Transverse colon (tissue), 4 donors: Measurements from ENCODE around the gene RIMBP3C. TPM values are rescaled to one million over a fixed set of nuclear protein-coding genes. Genes with fewer than 3 reads are reported as not detected.
"Not testable (repeated sequence)": the region's sequence is repeated elsewhere in the genome, so short reads cannot be mapped to it uniquely, and the experiment has no call there.

Source experiments
- DNase-seq: peaks from one replicate; pipeline ENCODE4 v3.0.0-alpha.2; 2019
- H3K27ac ChIP-seq, 4 donors: fragments of 200-600 bp; sonication (generic); 2 replicates each; pipeline ENCODE4 v1.5.1; 2016 to 2018; ENCODE audit warnings: inconsistent platforms in 4 of 4
- H3K27me3 ChIP-seq: fragments of 200-600 bp; sonication (generic); 2 replicates; pipeline ENCODE4 v1.5.1; 2017; ENCODE audit warnings: inconsistent platforms
- H3K36me3 ChIP-seq, 4 donors: fragments of 200-600 bp; sonication (generic); 2 replicates each; pipeline ENCODE4 v1.5.1; 2017 to 2019; ENCODE audit warnings: inconsistent platforms in 4 of 4
- H3K4me1 ChIP-seq, 4 donors: fragments of 200-600 bp; sonication (generic); 2 replicates each; pipeline ENCODE4 v1.5.1; 2017 to 2020; ENCODE audit warnings: inconsistent platforms in 4 of 4
- H3K4me3 ChIP-seq, 4 donors: fragments of 200-600 bp; sonication (generic); 1 replicate in 1 of 4; 2 replicates in 3 of 4; pipeline versions ENCODE4 v1.5.1 to v1.6.1; 2017 to 2019; ENCODE audit warnings: inconsistent platforms in 4 of 4
- H3K9me3 ChIP-seq, 2 donors: fragments of 200-600 bp; sonication (generic); 2 replicates each; pipeline ENCODE4 v1.5.1; 2017 to 2019; ENCODE audit warnings: inconsistent platforms in 2 of 2
- EP300 ChIP-seq: sonication (generic); formaldehyde crosslinking; IDR thresholded peaks from one replicate; pipeline ENCODE4 v1.6.1; 2017; ENCODE audit warnings: antibody characterized with exemption, low read depth
- POLR2A ChIP-seq: fragments of 450-650 bp; IDR thresholded peaks from one replicate; pipeline ENCODE4 v1.6.1; 2016; ENCODE audit warnings: antibody characterized with exemption, mild to moderate bottlenecking, moderate library complexity
- POLR2AphosphoS5 ChIP-seq, 3 donors: sonication (generic); formaldehyde crosslinking; IDR thresholded peaks; one replicate each; pipeline ENCODE4 v1.6.1; 2016; ENCODE audit warnings: antibody characterized with exemption in 3 of 3
- WGBS, 2 donors: methylation state at CpG; one replicate each; pipeline ENCODE4 v1.1.5; 2018; ENCODE audit warnings: low coverage in 1 of 2; 5-methylcytosine and 5-hydroxymethylcytosine counted together
- in situ Hi-C, 4 donors: fragments of 200-750 bp; cut with MboI; loops; one replicate each; pipeline versions ENCODE4 v1.15.0 to v1.15.1; 2017; ENCODE audit warnings: low sequenced_read_pairs in 3 of 4, low pct_ligation_motif_present in 1 of 4, low pct_unique_long_range_greater_than_20kb in 1 of 4
- intact Hi-C: fragments of 100-400 bp; cut with DNase I; formaldehyde crosslinking; loops from one replicate; pipeline ENCODE4 v1.15.1; 2023; ENCODE audit warnings: low total_unique reads
- total RNA-seq, 4 donors: library from RNA; depleted of rRNA; stranded (reverse); fragments of >200 nt; gene quantifications; one replicate each; pipeline ENCODE4 v1.1.0, GENCODE V29; 2016
- TF ChIP-seq, protein P1 (sequence below), 5 experiments: fragments of 200-600 bp in 3 of 5; fragments of 450-650 bp in 2 of 5; sonication (generic) in 3 of 5; IDR thresholded peaks; 1 replicate in 2 of 5; 2 replicates in 3 of 5; pipeline ENCODE4 v1.5.1; 2016 to 2017; ENCODE audit warnings: antibody characterized with exemption in 5 of 5, inconsistent platforms in 3 of 5, mild to moderate bottlenecking in 2 of 5, moderate library complexity in 1 of 5

The RIMBP3C gene
- total RNA-seq, 4 donors from 2014 or later = not detected

DNA sequence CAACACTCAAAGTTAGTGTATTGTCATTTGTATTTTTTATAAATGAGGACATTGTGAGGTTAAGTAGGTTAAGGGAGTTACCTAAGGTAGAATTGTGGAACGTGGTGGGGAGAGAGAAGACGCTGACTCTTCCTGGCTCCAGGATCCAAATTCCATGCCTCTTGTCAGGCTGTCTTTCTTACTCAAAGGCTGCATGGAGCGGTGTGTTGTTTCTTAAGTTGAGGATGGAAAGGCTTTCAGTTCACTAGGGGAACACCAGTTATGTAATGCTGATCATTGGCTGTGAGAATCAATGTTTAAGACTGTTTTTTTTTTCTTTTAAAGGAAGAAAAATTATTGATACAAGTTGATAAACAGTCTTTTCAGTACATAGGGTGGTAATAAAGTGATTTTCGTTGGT is 19.1 kb upstream of the RIMBP3C start:
- intact Hi-C loops = no loop called here
- Histone ChIP-seq H3K4me3 (no peak overlapping the region), H3K27me3 (no peaks in the 10 kb centered on the region), H3K9me3 (no peaks in the 10 kb centered on the region), H3K4me1 (peaks cover 45 to 67% (median 60%) of the 10 kb centered on the region in 4 donors), H3K27ac (no peak overlapping the region), H3K36me3 (no peaks in the 10 kb centered on the region)
- 33 to 53% methylated on average over 1 to 4 of the region's 4 CpGs for WGBS, 2 donors
- in situ Hi-C loops = no loop called here
- TF ChIP-seq EP300 (no peak), POLR2AphosphoS5 (IDR thresholded peaks at IDR 0.05) (no peak), POLR2A (no peak)
- TF ChIP-seq, protein P1, sequence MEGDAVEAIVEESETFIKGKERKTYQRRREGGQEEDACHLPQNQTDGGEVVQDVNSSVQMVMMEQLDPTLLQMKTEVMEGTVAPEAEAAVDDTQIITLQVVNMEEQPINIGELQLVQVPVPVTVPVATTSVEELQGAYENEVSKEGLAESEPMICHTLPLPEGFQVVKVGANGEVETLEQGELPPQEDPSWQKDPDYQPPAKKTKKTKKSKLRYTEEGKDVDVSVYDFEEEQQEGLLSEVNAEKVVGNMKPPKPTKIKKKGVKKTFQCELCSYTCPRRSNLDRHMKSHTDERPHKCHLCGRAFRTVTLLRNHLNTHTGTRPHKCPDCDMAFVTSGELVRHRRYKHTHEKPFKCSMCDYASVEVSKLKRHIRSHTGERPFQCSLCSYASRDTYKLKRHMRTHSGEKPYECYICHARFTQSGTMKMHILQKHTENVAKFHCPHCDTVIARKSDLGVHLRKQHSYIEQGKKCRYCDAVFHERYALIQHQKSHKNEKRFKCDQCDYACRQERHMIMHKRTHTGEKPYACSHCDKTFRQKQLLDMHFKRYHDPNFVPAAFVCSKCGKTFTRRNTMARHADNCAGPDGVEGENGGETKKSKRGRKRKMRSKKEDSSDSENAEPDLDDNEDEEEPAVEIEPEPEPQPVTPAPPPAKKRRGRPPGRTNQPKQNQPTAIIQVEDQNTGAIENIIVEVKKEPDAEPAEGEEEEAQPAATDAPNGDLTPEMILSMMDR (IDR thresholded peaks at IDR 0.05) = no peak
- no peak for DNase-seq

DNA sequence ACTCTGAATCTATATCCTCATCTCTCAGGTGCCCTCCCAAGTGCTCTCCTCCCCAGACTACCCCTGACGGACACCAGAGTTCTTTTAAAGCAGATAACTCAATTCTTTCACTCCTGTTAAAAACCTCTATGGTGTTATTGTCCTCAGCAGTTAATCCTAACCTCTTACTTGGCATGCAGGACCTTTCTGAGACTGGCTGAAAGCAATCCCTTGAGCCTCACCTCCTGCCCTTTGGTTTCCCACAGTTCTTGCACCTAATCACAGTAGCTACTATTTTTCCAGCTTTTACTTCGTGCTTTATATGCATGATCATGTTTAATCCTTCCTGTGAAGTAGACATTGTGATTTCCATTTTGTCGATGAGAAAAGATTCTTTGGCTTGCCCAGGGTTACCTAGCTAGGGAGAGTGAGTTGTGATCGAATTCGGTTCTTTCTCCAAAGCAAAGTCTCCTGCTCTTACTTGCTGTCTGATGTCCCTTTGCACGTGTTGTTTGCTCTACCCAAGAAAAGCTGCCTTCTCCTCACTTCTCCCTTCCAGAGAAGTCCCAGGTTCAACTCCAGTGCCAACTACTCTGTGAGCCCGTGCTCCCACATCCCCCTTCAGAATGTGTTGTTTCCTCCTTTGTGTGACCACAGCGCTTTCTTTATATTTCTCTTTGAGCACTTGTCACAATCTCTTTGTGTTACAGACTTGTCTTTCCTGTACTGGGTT is 18.4 kb upstream of the RIMBP3C start:
- TF ChIP-seq POLR2AphosphoS5 (IDR thresholded peaks at IDR 0.05) (no peak), EP300 (no peak), POLR2A (no peak)
- TF ChIP-seq, protein P1 (IDR thresholded peaks at IDR 0.05) = no peak
- Histone ChIP-seq H3K36me3 (no peaks in the 10 kb centered on the region), H3K4me1 (peaks cover 44 to 63% (median 54%) of the 10 kb centered on the region in 4 donors), H3K27me3 (no peaks in the 10 kb centered on the region), H3K27ac (peak overlapping the region in 1 of 4 donors; percentile 96), H3K4me3 (peak overlapping the region in 1 of 4 donors; percentile 90), H3K9me3 (no peaks in the 10 kb centered on the region)
- in situ Hi-C loops = no loop called here
- no peak for DNase-seq
- WGBS, 2 donors = 49 to 59% methylated on average over 8 of the region's 8 CpGs
- intact Hi-C loops = no loop called here

DNA sequence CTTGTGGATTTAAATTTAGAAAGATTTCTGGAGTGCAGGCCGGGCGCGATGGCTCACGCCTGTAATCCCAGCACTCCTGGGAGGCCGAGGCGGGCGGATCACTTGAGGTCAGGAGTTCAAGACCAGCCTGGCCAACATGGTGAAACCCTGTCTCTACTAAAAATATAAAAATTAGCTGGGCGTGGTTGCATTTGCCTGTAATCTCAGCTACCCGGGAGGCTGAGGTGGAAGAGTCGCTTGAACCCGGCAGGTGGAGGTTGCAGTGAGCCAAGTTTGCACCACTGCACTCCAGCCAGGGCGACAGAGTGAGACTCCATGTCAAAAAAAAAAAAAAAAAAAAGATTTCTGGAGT is 17.8 kb upstream of the RIMBP3C start:
- in situ Hi-C loops, H3K27me3 ChIP-seq, H3K36me3 ChIP-seq, intact Hi-C loops, H3K9me3 ChIP-seq, DNase-seq: not testable (repeated sequence)
- Histone ChIP-seq H3K4me1 (peaks cover 38 to 58% (median 49%) of the 10 kb centered on the region in 4 donors), H3K4me3 (peak overlapping the region in 3 of 4 donors; percentile 90 to 92 (median 90)), H3K27ac (peak overlapping the region; percentile 90 to 96 (median 94))
- WGBS, 2 donors = 43 to 51% methylated on average over 9 to 12 of the region's 12 CpGs

DNA sequence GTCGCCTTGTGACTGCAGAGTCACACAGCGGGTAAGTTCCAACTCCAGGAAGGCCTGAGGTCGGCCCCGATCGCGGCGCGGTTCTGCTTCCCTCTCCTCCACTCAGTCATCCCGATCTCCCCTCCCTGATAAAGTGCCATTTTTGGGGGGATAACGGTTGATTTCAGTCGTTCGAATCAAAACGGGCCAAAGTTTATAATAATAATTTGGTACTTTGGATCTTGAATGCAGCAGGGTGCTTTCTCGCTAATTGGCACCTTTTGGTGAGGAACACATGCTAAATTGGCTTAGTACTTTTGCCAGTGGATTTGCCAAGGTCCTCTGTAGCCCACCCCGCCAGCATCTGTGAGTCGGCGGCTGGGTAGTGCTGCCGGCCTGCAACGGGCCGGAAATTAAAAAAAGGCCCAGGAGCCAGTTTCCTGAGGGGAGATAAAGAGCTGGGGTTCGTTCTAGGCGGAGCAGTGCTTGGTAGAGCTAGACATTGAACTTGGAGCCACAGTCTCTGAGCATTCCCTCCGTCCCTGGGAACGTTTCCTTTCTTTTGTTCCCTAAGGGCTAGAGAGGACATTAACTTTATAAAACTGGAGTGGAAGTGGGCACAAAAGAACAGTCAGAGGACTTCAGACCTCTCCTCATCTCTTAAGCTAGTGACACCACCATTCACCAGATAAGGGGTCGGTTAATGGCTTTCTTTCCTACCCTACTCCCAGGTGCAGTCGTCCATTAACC is 17.2 kb upstream of the RIMBP3C start:
- H3K27me3 ChIP-seq = no peaks in the 10 kb centered on the region
- H3K36me3 ChIP-seq = no peaks in the 10 kb centered on the region
- intact Hi-C loops (no loop called here), in situ Hi-C loops (no loop called here)
- TF ChIP-seq POLR2A = no peak
- TF ChIP-seq POLR2AphosphoS5 (IDR thresholded peaks at IDR 0.05) = no peak
- no peak for TF ChIP-seq EP300
- TF ChIP-seq, protein P1 (IDR thresholded peaks at IDR 0.05) = no peak
- 2 to 8% methylated on average over 2 to 26 of the region's 26 CpGs for WGBS, 2 donors
- H3K27ac ChIP-seq = peak overlapping the region; percentile 90 to 96 (median 94)
- peaks cover 33 to 52% (median 44%) of the 10 kb centered on the region in 4 donors for H3K4me1 ChIP-seq
- no peaks in the 10 kb centered on the region for H3K9me3 ChIP-seq
- DNase-seq = peak; percentile 39
- peak overlapping the region; percentile 82 to 92 (median 90) for H3K4me3 ChIP-seq
